Activated CD4-positive, CD25-positive, alpha-beta regulatory T cell treated with anti-CD3 and anti-CD28 coated beads, Interleukin-2, amount 50 U/mL, for 16 hours (primary cell): Measurements from ENCODE around the gene C8A.

Experiments used
- DNase-seq: peaks from one replicate; pipeline ENCODE4 v3.0.0-alpha.2; 2020; ENCODE audit warnings: low read depth, low spot score

Gene C8A

DNA sequence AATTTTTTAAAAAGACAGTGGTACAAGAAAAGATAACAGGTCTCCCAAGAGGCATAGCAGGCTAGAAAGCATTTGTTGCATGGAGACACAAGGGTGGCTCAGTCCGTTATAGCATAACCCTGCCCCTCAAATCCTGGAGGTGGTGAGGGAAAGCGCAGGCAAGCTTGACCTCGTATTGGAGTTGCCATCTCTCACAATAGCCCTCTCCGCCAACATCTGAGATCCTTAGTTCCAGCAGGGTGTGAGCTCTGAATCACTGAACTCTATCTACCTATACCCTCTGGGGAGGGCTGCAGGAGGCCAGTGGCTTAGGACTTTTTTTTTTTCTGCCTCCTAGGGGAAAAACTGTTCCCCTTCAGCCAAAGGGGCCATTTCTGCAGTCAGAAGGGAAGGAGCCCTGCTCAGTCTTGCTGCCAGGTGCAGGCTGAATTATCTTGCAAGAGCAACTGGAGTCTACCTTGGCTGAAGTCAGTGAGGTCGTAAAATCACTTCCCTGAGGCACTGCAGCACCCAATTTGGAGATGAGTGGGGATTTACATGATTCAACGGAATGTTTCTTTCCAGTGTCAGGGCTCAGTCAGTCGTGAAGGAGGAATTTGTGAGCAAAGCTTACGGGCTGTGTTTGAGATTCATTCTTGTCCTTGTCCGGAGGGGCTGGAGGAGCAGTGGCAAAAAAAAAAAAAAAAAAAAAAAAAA lies 17.2 kb upstream of the C8A start:
- no peak for DNase-seq

DNA sequence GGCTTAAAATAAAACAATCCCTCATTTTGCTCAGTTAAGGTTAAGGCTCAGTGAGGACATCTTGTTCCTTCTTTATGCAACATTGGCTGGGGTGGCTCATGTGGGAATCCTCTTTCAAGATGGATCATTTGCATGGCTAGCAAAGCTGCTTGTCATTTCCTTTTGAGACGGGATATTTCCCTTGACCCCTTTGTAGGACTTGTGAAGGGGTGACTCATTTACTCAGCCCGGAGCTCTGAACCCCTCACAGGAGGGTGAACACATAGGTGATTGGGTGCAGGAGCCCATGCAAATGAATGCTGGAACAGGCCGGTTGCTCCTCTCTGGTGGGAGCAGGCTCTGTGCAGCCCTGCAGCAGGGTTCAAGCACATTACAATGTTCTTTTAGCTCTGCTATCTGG lies 15.8 kb upstream of the C8A start:
- DNase-seq: no peak

DNA sequence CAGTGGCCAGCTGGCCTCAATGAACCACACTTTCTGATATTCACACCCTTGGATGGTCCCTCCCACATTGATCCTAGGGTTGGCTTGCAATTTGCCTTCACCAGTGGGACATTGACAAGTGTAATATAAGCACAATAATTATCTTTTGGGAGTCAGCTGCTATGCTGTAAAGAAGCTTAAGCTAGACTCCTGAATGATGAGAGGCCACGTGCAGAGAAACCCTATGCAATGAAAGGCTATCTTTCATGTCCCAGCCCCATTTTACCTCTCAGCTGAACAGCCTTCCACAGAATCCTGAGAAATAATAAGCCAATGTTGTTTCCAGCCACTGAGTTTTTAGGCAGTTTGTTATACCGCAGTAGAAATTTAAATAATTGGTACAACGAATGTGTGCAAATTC lies 11.1 kb upstream of the C8A start:
- DNase-seq: no peak

DNA sequence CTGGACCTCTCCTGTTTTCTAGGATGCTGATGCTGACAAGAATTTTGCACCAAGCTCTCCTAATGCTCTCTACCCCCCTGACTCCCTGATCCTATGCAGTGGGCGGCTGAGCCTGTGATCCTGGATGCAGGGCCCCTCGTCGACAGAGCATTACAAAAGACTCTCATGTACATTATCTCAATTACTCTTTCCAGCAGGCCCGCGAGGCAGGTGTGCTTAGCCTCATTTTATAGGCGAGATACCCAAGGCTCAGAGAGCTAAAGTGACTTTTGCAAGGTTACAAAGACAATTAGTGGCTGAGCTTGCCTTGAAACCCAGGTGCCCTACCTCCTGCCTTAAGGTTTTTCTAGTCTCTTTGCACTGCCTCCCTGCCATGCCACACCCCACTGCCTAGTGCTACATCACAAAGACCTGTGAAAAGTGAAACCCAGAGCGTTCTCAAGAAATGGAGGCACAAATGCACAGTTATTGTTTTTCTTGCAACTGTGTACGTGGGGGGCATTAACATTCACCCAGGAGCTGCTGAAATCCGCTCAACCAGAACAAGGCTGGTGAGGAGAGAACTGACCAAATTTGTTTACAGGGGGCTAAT lies 10.0 kb upstream of the C8A start:
- no peak for DNase-seq

DNA sequence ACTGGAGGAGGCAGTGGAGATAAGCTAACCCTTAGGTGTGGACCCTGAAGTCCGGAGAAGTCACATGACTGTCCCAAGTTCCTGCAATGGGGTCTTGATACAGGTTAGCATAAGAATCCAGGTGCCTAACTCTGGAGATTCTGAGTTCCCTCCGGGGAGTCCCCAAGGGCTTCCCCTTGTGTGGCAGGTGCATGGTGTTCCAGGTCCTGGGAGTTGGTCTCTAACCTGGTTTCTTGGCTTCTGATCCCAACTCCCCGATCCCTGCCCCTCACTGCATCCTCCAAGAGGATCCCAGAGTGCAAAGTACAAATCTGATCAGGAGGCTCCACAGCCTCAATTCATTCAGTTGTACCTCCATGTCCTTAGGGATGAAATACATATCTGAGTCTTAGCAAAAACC lies 9.3 kb upstream of the C8A start:
- DNase-seq: no peak

- no peak for DNase-seq
These were observed 4.8 kb upstream of the C8A start for GRCh38 chr1:56849750-56850149.

DNA sequence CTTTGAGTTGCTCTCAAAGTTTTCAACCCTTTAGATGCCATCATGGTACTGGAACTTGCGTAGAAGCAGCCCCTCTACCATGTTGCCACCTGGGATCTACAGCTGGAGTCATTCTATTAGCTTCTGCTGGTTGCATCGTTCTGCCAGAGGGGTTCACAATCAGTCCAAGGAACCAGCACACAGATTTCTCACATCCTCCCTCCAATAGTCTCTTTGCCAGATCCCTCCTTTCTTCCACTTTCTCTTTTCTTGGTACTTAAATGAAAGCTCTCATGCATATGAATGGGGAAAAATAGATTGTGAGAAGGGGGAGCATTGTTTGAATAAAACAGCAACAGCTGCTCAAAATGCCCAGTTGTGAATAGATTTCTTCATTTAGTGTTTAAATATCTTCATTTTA lies 4.2 kb upstream of the C8A start:
- no peak for DNase-seq

DNA sequence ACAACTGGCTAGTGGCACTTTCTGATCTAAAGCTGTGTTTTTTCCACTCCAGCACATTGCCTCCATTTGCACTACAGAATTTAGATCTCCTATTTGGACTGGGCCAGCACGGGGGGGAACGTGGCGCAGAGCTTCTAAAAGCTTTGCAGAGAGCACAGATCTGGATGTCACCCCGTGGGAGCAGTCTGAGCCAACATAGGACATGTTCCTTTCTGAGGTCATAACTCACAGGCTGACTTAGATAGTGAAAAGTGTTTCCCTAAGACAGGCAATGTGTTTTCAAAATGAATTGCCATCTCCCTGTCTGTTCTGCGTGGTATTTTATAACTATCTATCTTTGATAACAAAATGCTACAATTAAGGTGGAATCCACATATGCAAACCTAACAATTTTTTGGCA lies 3.7 kb upstream of the C8A start:
- no peak for DNase-seq

DNA sequence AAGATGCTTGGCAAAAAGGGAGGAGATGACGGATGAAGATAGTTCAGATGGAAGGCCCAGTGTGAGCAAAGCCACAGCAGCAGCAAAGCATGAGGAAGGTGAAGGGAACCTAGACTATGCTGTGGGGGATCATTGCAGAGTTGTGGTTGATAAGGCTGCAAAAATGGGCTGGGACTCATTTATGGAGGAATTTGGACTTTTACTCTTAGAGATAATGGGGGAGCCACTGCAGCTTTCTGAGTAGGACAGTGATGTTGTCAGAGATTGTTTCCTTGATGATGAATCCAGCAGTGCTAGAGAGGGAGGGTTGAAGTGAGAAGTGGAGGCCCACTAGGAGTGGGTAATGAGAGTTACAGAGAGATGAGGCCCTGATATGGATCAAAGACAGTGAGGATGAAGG lies 2.1 kb upstream of the C8A start:
- DNase-seq: no peak

DNA sequence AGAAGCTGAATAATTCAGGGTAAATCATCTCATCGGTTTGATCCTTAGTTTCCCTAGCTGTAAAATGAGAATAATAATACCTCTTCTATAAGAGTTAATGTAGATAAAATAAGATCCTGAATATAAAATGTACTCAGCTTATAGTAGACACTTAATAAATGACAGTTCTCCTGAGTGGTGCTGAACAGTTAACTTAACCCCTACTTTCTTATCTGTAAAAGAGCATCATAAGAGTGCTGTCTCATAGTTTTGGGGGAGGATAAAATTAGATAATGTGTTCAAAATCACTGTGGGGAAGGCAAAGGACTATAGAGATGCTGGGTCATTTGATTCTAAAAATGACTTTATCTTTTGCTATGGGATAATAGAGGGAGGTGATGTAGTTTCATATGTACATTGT lies 593 bp downstream of the C8A start:
- DNase-seq: no peak

GRCh38 chr1:56856186-56856585 lies 1.6 kb downstream of the C8A start:
- no peak for DNase-seq

DNA sequence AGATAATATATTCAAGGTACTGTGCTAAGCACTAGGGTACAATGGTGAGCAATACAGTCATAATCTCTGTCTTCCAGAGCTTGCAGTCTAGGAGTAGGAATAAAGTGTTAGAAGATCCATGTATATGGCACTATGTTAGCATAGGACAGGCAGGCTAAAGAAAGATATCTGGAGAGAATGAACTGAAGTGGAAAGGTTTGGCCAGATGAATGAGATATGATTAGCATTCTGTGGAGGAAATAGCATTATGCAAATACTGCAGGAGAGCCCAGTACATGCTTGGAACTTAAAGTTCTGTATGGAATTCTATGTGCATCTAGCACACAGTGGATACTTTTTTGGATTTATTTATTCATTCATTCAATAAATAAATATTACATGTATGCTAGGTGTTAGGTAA lies 4.7 kb downstream of the C8A start:
- DNase-seq: no peak

- DNase-seq: no peak
These were observed 8.8 kb downstream of the C8A start for GRCh38 chr1:56863265-56863992.

DNA sequence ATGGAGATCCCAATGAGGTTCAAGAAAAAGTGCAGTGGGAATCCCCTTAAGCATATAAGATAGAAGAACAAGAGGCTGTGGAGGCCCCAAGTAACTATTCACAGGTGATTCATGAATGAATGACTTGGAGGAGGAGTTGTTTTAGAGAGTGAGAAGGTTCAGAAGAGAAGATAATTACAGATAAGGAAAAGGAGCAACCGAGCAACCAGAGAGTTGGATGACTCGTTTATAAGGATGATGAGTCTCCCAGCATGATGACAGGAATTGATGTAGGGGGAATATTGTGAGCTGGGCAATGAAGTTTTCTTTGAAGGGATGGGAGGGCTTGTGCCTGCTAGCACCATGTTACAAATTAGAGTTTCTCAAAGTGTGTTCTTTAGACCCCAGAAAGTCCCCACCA lies 9.8 kb downstream of the C8A start:
- no peak for DNase-seq

GRCh38 chr1:56866656-56867055 lies 12.1 kb downstream of the C8A start:
- DNase-seq: no peak

- DNase-seq: no peak
These were observed 12.9 kb downstream of the C8A start for GRCh38 chr1:56867491-56867890.

DNA sequence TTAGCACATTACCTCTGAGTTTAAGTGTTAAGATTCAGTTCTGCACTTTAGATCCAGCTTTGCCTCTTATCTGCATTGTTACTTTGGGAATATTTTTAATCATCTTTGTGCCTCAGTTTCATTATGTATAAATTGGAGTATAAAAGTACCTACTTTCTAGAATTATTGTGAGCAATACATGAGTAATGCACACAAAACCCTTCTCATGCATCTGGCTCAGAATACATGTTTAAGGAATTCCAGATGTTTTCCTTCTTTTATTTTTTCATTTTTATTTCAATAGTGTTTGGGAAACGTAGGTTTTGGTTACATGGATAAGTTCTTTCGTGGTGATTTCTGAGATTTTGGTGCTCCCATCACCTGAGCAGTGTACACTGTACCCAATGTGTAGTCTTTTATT lies 14.2 kb downstream of the C8A start:
- no peak for DNase-seq

DNA sequence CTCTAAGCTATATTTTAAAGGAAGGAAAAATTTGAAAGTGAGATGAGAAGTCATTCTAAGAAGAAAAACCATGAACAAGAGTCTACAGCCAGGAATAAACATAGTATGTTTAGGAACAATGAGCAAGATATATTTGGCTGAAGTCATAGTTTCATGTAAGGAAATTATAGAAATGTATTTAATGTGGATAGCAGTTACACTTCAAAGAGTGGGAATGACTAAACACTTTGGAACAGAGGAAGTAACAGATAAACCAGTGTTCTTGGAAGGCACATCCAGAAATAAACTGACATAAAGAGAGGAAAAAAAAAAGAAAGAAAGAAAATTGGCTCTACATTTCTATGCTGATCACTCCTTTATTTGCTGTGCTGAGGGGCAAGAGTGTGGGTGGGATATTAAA lies 18.0 kb downstream of the C8A start:
- no peak for DNase-seq

- DNase-seq: no peak
These were observed 18.6 kb downstream of the C8A start for GRCh38 chr1:56873213-56873612.

DNA sequence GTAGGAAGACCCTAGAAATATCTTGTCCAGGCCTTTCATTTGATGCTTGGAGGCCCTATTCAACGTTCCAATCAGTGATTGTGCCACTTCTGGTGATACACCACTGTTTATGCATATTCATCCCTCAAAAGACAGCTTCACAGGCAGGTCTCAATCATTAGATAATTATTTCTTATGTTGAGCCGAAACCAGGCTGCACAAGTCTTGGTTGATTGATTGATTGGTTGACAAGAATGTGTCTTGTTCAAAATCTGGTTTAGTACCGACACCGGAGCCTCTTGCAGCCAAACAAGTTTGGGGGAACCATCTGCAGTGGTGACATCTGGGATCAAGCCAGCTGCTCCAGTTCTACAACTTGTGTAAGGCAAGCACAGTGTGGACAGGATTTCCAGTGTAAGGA lies 20.1 kb downstream of the C8A start:
- DNase-seq: no peak

DNA sequence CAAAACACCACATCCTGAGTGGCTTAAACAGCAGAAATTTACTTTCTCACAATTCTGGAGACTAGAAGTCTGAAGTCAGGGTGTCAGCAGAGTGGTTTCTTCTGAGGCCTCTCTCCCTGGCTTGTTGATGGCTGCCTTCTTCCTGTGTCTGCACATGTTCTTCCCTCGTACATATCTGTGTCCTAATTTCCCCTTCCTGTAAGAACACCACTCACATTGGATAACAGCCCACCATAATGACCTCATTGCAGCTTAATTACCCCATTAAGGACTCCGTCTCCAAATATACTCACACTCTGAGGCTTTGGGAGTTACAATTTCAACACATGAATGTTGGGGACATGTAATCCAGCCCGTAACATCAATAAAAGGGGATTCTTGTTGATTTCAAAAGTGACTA lies 23.4 kb downstream of the C8A start:
- no peak for DNase-seq

GRCh38 chr1:56880774-56881173 lies 26.2 kb downstream of the C8A start:
- DNase-seq: no peak

DNA sequence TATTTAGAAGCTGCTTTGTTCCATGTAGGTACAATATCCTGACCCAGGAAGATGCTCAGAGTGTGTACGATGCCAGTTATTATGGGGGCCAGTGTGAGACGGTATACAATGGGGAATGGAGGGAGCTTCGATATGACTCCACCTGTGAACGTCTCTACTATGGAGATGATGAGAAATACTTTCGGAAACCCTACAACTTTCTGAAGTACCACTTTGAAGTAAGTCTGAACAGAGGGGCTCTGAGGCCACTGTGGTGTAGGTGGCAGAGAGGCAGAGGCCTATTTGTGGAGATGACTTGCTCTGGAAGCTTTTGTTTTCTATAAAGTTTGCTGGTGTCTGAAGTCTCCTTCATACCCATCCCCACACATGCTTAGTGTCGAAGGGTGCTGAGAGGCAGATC lies 26.8 kb downstream of the C8A start:
- DNase-seq: no peak
